Fibroblast of gingiva (primary cell): ENCODE measurements around the gene ANKFN1.

Experiments
- DNase-seq: peaks from one replicate; pipeline ENCODE4 v3.0.0-alpha.2; 2011; ENCODE audit warnings: low read depth

ANKFN1 gene

GRCh38 chr17:56152874-56153602 is at the start of gene ANKFN1:
Gene ANKFN1 (plus strand): TSS chr17:56153475. CDS start chr17:56212668, 59,193 bp downstream.
- DNase-seq, result no peak

GRCh38 chr17:56108811-56109284 is 44.4 kb upstream of the ANKFN1 start:
- no peak for DNase-seq

- no peak for DNase-seq
Observed at GRCh38 chr17:56109836-56110235, 43.4 kb upstream of the ANKFN1 start.

GRCh38 chr17:56110463-56111135 is 42.7 kb upstream of the ANKFN1 start:
- no peak for DNase-seq

- peak; percentile 34 for DNase-seq
Observed at GRCh38 chr17:56111706-56112485, 41.4 kb upstream of the ANKFN1 start.

GRCh38 chr17:56113486-56113885 is 39.8 kb upstream of the ANKFN1 start:
- no peak for DNase-seq

GRCh38 chr17:56114469-56114868 is 38.8 kb upstream of the ANKFN1 start:
- no peak for DNase-seq

- DNase-seq, result no peak
Observed at GRCh38 chr17:56119191-56119590, 34.1 kb upstream of the ANKFN1 start.

GRCh38 chr17:56119936-56120335 is 33.3 kb upstream of the ANKFN1 start:
- DNase-seq, result no peak

- no peak for DNase-seq
Observed at GRCh38 chr17:56121191-56122051, 31.9 kb upstream of the ANKFN1 start.

GRCh38 chr17:56125830-56126819 is 27.1 kb upstream of the ANKFN1 start:
- peak; percentile 48 for DNase-seq

GRCh38 chr17:56130026-56130425 is 23.2 kb upstream of the ANKFN1 start:
- no peak for DNase-seq

GRCh38 chr17:56130631-56131030 is 22.6 kb upstream of the ANKFN1 start:
- no peak for DNase-seq

GRCh38 chr17:56131431-56131830 is 21.8 kb upstream of the ANKFN1 start:
- no peak for DNase-seq

GRCh38 chr17:56136301-56136700 is 17.0 kb upstream of the ANKFN1 start:
- DNase-seq, result peak; percentile 4

GRCh38 chr17:56141046-56141839 is 12.0 kb upstream of the ANKFN1 start:
- DNase-seq, result no peak

- DNase-seq, result peak; percentile 69
Observed at GRCh38 chr17:56142325-56142724, 10.9 kb upstream of the ANKFN1 start.

GRCh38 chr17:56142781-56143180 is 10.5 kb upstream of the ANKFN1 start:
- DNase-seq, result no peak

- DNase-seq, result no peak
Observed at GRCh38 chr17:56144223-56144622, 9.1 kb upstream of the ANKFN1 start.

GRCh38 chr17:56146534-56146933 is 6.7 kb upstream of the ANKFN1 start:
- DNase-seq, result no peak
